NCI-H146 treated with DMSO at 0.1 percent for 48 hours (cell line): ENCODE results near the gene AMOTL2.

ENCODE experiments used
- DNase-seq: peaks from one replicate; lab custom pipeline; 2025; ENCODE audit not compliant: unreplicated experiment; lab: John Stamatoyannopoulos, UW

The AMOTL2 gene

GRCh38 chr3:134366928-134367811 is 7.1 kb downstream of the AMOTL2 start:
- no peak for DNase-seq

DNA sequence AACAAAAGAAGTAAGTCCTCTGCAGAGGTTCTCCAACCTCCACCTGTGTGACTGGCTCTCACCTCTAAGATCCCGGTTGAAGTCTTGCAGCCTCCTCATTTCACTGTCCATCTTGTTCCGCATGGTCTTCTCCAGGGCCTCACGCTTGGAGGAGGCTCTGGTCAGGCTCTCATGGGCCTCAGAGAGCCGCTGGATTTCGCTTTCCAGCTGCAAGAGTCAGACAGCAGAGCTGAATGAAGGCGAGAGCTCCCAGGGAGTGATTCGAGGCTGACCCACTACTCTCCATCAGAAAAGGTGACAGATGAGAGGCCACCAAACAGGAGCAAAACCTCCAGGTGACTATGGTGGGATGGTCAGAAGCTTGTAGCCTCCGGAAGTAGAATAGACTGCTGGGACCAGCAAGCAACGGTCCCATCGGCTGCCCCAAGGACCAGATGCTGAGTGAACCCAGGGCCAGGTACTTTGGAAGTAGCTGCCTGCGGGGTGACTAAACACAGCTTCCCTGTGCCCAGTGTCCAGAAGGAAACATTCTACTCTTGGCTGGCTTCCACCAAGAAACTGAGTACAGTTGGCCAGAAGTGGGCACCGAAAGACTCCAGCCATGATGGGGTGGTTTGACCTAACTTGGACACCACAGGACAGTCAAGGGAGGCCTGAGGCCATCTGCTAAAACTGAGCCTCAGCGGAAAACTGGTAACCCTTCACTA is 7.9 kb downstream of the AMOTL2 start:
- no peak for DNase-seq

DNA sequence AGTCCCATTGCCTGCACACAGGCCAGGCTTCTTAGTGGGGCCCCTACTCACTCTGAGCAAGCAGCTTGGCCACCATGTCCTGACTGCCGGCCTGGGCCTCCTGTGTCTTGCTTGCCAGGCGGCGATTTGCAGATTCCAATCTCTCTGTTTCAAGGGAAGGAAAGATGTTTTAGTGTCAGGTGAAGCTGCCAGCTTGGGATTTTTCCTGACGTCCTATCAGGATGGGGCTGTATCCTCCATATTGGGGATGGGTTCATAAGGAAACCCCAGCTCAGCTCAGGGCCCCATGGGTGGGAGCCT is 8.5 kb downstream of the AMOTL2 start:
- DNase-seq = no peak

- DNase-seq = no peak
These were observed 9.1 kb downstream of the AMOTL2 start for GRCh38 chr3:134364936-134365765.

DNA sequence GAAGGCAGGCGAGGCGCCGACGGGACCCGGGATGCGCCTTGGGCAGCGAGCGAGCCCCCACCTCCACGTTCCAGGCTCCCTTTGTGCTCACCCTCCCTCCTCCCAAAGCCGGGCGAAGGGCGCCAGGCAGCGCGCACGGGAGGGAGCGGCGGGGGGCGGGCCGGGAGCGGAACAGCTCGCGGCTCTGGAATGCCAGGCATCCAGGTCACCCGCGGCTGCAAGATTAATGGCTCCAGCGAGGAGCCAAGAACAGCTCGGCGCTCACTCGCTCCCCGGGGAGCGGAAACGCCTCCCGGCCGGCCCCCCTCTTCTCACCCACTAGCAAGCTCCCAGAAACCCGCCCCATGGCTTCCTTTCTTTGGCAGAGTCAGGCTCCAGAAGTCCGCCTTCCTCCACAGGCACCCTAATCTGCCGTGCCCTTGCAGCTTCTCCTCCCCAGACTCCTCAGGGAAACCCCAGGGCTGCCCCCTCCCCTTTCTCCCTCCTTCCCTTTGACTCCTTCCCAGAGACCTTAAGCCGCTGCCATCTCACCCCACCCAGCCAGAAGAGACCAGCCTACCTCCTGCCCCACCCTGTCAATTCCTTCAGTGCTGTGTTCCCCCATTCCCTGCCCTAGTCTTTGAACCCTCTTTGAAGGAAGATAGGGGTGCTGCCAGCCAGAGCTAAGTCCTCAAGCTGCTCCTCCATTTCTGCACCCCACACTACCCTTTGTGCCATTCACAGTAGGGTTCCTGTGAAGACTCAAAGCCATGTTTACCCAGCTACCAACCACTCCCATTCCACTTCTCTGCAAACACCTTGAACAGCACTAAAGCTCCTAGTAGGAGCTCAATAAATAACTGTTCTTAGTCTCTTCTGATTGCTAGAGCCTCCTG is 9.9 kb downstream of the AMOTL2 start:
- peak; percentile 12 for DNase-seq

DNA sequence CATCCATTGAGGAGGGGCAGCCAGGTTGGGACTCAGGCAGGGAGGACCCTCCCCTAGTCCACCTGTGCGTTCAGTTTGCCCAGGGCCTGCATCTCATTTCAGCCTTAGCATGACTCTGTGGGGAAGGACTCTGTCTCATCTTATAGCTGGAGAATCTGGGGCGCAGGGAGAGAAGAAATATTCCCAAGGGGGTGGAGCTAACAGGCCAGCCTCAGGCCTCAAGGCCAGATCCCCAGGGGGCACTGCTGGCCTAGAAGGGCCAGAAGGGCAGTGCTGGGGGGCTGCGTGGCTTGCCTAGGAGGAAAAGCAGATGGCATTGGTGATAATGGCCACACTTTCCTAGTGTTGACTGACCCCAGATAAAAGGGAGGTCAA is 10.9 kb downstream of the AMOTL2 start:
- DNase-seq = no peak

DNA sequence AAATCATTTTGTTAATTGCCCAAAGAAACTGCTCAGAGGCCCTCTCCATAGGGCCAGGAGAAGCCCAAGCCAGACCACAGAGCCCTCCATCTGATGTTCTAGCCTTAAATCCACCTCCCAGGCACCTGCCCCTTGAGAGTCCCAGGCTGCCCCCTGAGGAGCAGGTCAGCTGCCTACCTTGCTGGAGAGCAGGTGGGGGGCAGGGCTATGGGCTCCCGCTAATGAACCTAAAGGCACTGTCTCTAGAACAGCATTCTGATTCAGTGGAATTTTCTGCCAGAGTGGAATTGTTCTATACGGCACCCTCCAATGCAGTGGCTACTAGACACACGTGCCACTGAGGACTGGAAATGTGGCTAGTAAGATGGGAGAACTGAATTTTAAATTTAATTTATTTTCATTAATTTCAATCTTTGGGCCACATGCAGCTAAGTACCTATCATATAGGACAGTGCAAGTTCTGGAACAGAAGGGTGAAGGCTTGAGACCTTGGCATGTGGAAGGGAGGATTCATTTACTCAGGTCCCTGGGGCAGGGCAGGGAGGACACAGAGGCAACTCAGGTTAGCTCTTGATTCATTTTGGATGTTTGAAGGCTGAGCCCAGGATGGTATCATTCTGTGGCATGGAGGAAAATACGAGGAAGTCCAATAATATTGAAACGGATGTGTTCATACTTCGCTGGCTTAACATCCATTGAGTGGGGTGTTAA is 11.4 kb downstream of the AMOTL2 start:
- no peak for DNase-seq

DNA sequence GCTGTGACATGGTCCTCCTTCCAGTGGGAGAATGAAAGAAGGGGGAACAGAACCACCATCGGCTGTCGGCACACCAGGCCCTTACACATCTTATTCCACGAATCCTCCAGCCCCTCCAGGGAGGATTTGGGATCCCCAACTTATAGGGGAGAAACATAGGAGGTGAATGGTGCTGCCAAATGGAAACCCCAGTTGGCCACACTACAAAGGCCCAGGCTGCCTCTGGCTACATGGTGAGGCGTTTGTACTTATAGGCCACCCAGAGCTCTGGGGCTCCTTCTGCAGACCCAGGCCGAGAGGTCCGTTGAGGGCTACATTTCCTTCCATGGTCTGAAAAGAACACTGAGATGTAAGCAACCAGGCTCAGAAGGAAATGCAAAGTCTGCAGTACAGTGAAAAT is 12.0 kb downstream of the AMOTL2 start:
- no peak for DNase-seq

DNA sequence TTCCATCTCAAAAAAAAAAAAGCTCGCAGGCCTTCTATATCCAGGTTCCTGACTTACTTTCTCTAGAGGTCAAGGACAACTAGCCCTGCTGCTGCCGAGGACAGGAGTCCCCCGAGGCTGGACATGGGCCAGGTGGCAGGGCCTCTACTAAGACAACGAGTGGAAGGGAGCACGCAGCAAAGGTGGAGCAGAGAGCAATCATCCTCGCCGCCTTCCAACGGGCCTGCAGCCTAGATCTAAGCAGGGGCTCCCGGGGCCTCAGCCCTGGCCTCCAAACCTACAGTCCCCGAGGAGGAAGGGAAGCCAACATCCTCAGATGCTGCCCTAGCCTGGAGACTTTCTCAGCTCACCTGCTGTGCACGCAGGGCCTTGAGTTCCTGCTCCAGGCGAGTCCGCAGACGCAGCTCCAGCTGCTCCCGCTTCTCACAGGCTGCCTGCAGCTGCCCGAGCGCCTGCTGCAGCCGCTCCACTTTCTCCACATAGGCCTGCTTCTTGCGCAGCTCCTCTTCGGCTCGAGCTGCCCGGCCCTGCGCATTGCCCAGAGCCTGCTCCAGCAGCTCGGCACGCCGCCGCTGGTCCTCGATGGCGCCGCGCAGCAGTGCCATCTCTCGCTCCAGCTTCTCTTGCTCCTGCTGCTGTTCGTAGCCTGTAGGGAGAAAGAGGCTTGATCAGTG is 12.9 kb downstream of the AMOTL2 start:
- DNase-seq = no peak

GRCh38 chr3:134360046-134360445 is 14.2 kb downstream of the AMOTL2 start:
- no peak for DNase-seq

- no peak for DNase-seq
These were observed 14.9 kb downstream of the AMOTL2 start for GRCh38 chr3:134359121-134360010.

- DNase-seq = no peak
These were observed 16.1 kb downstream of the AMOTL2 start for GRCh38 chr3:134357914-134358811.

DNA sequence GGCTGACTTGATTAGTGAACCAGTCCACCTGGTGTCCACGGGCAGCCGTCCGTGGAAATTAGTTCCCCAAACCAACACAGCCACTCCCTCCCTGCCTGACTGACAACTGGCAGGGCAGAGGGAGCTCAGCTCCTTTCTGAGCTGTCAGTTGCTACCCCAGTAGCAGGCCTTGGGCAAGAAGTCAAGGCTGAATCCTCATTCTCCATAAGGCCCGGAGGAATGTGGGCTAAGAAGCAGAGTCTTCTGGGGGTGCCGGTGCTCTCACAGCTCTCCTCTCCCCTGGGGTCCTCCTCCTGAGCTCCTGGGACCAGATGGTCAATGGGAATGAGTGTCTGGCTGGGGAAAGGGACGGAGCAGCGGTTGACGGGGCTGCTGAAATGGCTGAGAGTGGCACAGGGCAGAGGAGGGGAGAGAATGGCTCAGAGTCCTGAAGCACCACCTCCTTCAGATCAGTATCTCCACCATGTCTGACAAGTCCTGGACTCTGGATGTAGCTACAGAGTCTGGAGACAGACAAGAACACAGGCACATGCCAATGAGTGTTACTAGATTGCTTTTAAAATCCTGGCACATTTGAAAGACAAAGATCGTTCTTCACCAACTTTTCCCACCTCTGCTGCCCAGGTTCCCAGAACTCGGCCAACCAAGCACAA is 16.9 kb downstream of the AMOTL2 start:
- no peak for DNase-seq

DNA sequence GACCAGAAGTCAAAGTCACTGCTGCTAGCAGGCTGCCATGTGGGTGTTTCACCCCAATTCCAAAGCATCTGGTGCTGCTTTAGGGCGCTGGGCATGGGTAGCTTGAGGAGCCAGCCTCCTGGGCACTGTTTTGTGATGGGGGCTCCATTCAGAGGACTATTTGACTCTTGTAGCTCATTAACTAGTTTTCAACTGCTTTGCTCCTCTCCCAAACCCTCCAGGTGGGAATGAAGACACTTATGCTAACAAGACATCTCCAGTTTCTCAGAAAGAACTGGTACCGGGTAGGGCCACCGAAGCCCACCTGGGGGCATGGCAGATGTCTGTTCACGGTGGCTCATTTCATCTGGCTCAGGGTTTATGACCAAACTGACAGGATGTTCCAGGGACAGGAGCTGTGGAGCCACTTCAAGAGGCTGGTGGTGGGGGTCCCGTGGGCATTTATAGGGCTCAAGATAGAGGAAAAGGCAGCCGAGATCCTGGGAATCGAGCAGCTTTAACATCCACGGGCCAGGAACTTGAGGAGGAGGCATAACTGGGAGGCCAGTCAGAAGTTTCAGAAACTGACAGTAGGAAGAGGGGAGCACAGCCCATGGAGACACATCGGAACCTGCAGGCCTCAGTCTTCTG is 17.7 kb downstream of the AMOTL2 start:
- no peak for DNase-seq

GRCh38 chr3:134355416-134355815 is 18.8 kb downstream of the AMOTL2 start:
- DNase-seq = no peak

DNA sequence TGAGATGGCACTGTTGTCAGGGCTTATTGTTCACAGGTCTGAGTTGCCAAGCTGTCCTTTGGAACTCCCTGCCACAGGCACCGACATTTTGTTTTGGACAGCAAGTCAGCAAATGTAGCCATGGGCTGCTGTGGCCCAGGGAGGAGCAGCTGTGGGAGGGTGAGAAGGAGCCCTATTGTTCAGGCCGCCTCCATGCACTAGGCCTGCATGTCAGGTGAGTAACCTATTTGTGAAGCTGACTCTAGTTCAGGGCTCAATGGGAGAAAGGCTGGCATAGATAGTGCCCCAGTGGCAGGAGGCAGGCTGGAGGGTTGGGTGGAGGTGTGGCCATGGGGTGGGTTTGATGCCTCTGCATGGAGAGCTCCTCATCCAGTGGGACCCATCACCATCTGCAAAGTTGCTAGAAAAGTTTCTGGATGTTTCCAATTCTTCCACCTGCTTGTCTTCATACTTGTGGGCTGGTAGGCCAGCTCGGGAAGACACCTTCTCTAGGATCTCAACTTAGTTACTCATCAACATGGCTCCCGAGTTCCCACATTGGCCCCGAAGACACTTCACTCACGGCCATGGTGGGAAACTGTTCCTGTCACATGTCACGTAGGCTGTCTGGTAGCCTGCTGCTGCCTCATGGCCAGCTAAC is 19.5 kb downstream of the AMOTL2 start:
- DNase-seq = no peak
